ENCODE measurements around the gene GTF2F1.

DNA sequence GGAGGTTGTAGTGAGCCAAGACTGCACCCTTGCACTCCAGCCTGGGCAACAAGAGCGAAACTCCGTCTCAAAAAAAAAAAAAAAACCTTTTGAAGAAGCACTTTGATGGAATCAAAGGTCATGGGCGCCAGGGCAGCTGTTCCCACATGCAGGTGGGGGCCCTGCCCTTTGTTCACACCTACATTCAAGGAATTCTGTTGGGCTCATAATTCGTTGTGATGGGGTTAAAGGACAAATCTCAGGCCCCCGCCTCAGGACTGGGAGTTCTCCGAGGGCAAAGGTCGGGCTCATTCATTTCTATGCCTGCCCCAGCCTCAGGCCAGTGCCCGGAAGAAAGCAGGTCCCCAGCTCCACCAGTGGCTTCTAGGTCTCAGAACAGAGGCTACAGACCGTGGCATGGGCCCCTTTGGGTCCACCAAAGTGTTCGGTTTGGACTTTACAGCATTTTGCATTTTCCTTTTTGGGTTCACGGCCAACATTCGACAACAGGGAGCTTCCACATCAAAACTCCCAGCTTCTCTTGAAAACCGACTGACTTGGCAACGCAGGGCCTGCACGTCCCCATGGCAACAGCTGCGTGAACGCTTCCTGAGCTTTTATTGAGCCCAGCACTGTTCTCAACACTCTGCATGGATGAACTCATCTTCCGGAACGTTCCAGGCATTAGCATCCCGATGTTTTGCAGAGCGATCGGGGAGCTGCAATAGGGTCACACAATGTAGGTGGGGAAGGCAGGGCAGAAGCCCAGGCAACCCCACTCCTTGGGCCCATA, 10.1 kb upstream of the GTF2F1 start:
- TF ChIP-seq GATA2 (IDR thresholded peaks at IDR 0.05; ENCODE audit: low read depth, low read length): no peak
- TF ChIP-seq GATA3 (IDR thresholded peaks at IDR 0.05; ENCODE audit: low read depth, low read length): no peak

Data from SH-SY5Y (cell line).